Subcutaneous abdominal adipose tissue (tissue), 5 donors: ENCODE results near the gene RAMP3.
A peak's percentile ranks its signal among the peaks of the same experiment; 100 is the strongest.

Experiments
- H3K27ac ChIP-seq: one replicate; pipeline ENCODE4 v1.7.0; 2013; ENCODE audit warnings: low read depth, mild to moderate bottlenecking, inconsistent platforms, low read length, moderate library complexity
- H3K27me3 ChIP-seq, 5 donors: one replicate each; pipeline ENCODE4 v1.7.0; 2013; ENCODE audit warnings: low read length in 5 of 5, inconsistent platforms in 1 of 5; ENCODE audit not compliant: control insufficient read depth in 5 of 5, insufficient read depth in 4 of 5
- H3K36me3 ChIP-seq, 5 donors: one replicate each; pipeline ENCODE4 v1.7.0; 2013; ENCODE audit warnings: low read length in 5 of 5; ENCODE audit not compliant: control insufficient read depth in 5 of 5, insufficient read depth in 5 of 5
- H3K4me1 ChIP-seq, 5 donors: one replicate each; pipeline ENCODE4 v1.7.0; 2013; ENCODE audit warnings: low read length in 5 of 5, mild to moderate bottlenecking in 3 of 5, moderate library complexity in 1 of 5; ENCODE audit not compliant: control insufficient read depth in 5 of 5, insufficient read depth in 5 of 5
- H3K4me3 ChIP-seq, 5 donors: one replicate each; pipeline ENCODE4 v1.7.0; 2013; ENCODE audit warnings: low read length in 5 of 5, low read depth in 1 of 5
- H3K9ac ChIP-seq, 5 donors: one replicate each; pipeline ENCODE4 v1.7.0; 2013; ENCODE audit warnings: low read length in 5 of 5, mild to moderate bottlenecking in 4 of 5, moderate library complexity in 3 of 5
- H3K9me3 ChIP-seq, 5 donors: one replicate each; pipeline ENCODE4 v1.7.0; 2013; ENCODE audit warnings: low read length in 5 of 5; ENCODE audit not compliant: control insufficient read depth in 5 of 5
- donor health status: healthy.
- donor health status: healthy.
- donor health status: healthy.
- donor health status: healthy.
- donor health status: healthy.

The RAMP3 gene

GRCh38 chr7:45118889-45119331 is 38.7 kb upstream of the RAMP3 start:
- Histone ChIP-seq H3K4me1 (peaks cover 0 to 9% (median 0%) of the 10 kb centered on the region in 5 donors), H3K4me3 (no peak overlapping the region), H3K36me3 (no peaks in the 10 kb centered on the region), H3K9ac (no peak overlapping the region), H3K9me3 (no peaks in the 10 kb centered on the region), H3K27me3 (peaks cover 0 to 5% (median 0%) of the 10 kb centered on the region in 5 donors), H3K27ac (no peak overlapping the region)

GRCh38 chr7:45119550-45119949 is 38.0 kb upstream of the RAMP3 start:
- Histone ChIP-seq H3K27me3 (peaks cover 0 to 5% (median 0%) of the 10 kb centered on the region in 5 donors), H3K36me3 (no peaks in the 10 kb centered on the region), H3K9ac (no peak overlapping the region), H3K9me3 (no peaks in the 10 kb centered on the region), H3K4me1 (peaks cover 0 to 9% (median 0%) of the 10 kb centered on the region in 5 donors), H3K4me3 (no peak overlapping the region), H3K27ac (no peak overlapping the region)

DNA sequence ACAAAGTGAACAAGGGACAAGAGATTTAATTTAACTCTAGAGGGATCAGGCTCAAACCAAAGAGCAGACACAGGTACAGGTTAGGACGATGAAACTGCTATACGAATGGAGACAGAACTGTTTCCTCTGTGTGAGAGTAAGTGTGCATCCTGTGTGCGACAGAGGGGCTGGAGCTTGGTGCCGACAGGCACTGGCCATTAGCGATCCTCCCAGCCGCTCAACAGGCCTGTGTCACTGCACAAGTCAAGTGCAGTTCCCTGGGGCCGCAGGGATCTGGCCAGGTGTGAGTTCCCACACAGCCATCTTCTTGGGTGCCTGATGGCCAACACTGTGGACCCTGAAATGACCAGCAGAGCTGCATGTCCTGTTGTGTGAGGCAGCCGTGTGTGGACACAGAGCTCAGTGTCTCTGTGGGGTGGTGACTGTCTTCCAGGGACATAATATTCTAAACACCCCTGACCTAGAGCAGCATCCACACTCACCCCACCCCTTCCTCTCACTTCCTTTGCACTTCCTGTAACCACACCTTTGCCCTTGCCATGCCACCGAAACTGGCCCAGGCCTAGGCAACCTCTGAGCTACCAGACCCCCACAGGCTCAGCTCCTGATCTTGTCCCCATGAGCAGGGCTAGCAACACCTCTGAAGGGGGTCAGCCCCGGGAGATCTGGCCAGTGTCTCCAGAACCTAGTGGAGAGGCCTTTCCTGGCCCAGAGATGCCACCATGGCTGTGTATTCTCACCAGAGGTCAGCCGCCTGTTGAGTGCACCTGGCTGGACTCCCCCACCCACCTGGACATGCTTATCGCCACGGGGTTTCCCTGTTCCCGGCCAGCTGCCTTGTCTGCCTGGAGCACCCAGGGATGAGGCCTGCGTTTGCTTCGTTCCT is 34.4 kb upstream of the RAMP3 start:
- H3K4me3 ChIP-seq: no peak overlapping the region
- no peaks in the 10 kb centered on the region for H3K27me3 ChIP-seq
- H3K9ac ChIP-seq: peak overlapping the region in 1 of 5 donors; percentile 31
- no peaks in the 10 kb centered on the region for H3K9me3 ChIP-seq
- H3K4me1 ChIP-seq: peaks cover 0 to 9% (median 0%) of the 10 kb centered on the region in 5 donors
- H3K27ac ChIP-seq: no peak overlapping the region
- H3K36me3 ChIP-seq: no peaks in the 10 kb centered on the region

DNA sequence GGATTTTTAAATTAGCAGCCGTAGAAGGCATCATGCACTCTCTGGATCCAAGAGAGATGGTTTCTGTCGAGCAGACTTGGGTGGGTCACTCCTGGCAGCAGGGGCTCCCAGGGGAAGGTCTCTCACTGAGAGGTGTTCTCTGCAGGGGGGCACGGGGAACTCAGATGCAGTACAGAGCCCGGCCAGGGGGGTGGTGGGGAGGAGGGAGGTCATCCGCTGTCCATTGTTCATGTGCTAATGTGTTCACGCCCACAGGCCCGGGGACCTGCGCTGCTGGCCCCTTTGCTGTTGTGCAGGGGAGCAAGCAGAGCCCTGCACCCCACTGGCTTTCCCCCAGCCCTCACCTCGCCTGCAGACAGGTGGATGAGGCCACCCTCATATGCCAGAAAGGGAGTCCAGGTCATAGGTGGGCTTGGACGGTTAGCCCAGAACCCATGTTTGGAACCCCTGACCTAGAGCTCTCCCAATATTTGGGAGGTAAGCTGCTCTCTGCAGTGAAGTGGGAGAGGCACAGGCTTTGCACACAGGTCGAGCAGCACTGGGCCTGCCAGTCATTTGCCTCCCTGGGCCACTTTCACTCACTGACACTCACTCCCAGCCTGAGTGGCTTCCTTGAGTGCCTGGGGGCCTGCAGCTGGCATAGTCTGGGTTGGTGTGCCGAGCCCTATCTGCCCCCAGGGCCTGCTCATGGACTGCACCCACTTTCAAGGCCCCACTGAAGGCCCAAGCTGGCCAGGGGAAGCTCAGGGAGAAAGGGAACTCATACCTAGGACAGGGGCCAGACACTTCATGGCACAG is 33.5 kb upstream of the RAMP3 start:
- H3K9me3 ChIP-seq: no peaks in the 10 kb centered on the region
- H3K27ac ChIP-seq: no peak overlapping the region
- H3K36me3 ChIP-seq: no peaks in the 10 kb centered on the region
- no peaks in the 10 kb centered on the region for H3K27me3 ChIP-seq
- H3K9ac ChIP-seq: no peak overlapping the region
- H3K4me3 ChIP-seq: no peak overlapping the region
- H3K4me1 ChIP-seq: peaks cover 0 to 9% (median 0%) of the 10 kb centered on the region in 5 donors

- peaks cover 0 to 9% (median 0%) of the 10 kb centered on the region in 5 donors for H3K4me1 ChIP-seq
- H3K9me3 ChIP-seq: no peaks in the 10 kb centered on the region
- H3K4me3 ChIP-seq: no peak overlapping the region
- H3K27ac ChIP-seq: no peak overlapping the region
- no peak overlapping the region for H3K9ac ChIP-seq
- H3K36me3 ChIP-seq: no peaks in the 10 kb centered on the region
- no peaks in the 10 kb centered on the region for H3K27me3 ChIP-seq
These were observed 32.2 kb upstream of the RAMP3 start for GRCh38 chr7:45125193-45125904.

DNA sequence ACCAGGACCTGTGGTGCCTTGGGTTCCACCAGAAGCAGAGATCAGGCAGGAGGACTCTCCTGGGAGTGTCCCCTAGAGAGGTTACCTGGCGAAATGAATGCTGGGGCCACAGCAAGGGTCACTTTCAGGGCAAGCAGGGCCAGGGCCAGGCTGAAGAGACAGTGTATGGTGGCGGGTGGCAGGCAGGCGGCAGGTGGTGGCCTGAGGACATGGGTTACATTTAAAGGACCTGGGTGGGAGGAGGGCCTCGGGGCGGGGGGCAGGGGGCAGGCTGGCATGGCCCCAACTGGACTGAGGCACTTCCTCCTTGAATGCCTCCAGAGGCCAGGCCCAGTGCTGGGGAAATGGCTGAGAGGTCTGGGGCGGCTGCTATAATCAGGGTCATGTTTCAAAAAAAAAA is 31.4 kb upstream of the RAMP3 start:
- Histone ChIP-seq H3K9ac (no peak overlapping the region), H3K27me3 (no peaks in the 10 kb centered on the region), H3K36me3 (no peaks in the 10 kb centered on the region), H3K4me1 (peaks cover 0 to 9% (median 0%) of the 10 kb centered on the region in 5 donors), H3K4me3 (no peak overlapping the region), H3K9me3 (no peaks in the 10 kb centered on the region), H3K27ac (no peak overlapping the region)

DNA sequence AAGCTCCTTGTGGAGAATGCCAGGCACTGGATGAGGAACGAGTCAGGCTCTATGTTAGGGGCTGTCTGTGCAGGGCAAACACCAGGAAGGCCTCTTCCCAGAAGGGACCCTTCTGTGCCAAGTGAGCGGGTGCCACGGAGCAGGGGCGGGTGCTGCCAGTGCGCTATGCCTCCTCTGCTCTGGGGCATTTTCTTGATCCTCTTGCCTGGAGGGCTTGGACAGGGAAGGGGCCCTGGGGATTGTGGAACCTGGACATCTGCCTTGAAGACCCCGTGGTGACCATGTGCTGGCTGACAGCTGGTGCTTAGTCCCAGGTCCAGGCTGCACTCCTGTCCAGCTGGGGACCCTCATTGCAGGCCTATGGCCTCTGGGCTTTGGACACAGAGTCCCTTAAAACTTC is 30.7 kb upstream of the RAMP3 start:
- no peaks in the 10 kb centered on the region for H3K9me3 ChIP-seq
- no peak overlapping the region for H3K9ac ChIP-seq
- H3K4me1 ChIP-seq: peaks cover 0 to 9% (median 0%) of the 10 kb centered on the region in 5 donors
- H3K4me3 ChIP-seq: no peak overlapping the region
- no peaks in the 10 kb centered on the region for H3K27me3 ChIP-seq
- H3K27ac ChIP-seq: no peak overlapping the region
- no peaks in the 10 kb centered on the region for H3K36me3 ChIP-seq

- Histone ChIP-seq H3K27ac (no peak overlapping the region), H3K9ac (no peak overlapping the region), H3K4me1 (no peaks in the 10 kb centered on the region), H3K9me3 (no peaks in the 10 kb centered on the region), H3K27me3 (peaks cover 0 to 4% (median 0%) of the 10 kb centered on the region in 5 donors), H3K4me3 (no peak overlapping the region), H3K36me3 (no peaks in the 10 kb centered on the region)
These were observed 28.3 kb upstream of the RAMP3 start for GRCh38 chr7:45129181-45129800.

GRCh38 chr7:45129906-45130305 is 27.7 kb upstream of the RAMP3 start:
- no peak overlapping the region for H3K9ac ChIP-seq
- no peak overlapping the region for H3K4me3 ChIP-seq
- no peaks in the 10 kb centered on the region for H3K9me3 ChIP-seq
- no peaks in the 10 kb centered on the region for H3K4me1 ChIP-seq
- peaks cover 0 to 4% (median 0%) of the 10 kb centered on the region in 5 donors for H3K27me3 ChIP-seq
- H3K27ac ChIP-seq: no peak overlapping the region
- H3K36me3 ChIP-seq: no peaks in the 10 kb centered on the region
